Prostate gland (tissue), 2 donors: ENCODE results near the gene KLK4. TPM values are rescaled to one million over a fixed set of nuclear protein-coding genes. Genes with fewer than 3 reads are reported as not detected.

Experiments
- DNase-seq: peaks from one replicate; pipeline ENCODE4 v3.0.0-alpha.2; 2019; ENCODE audit warnings: low spot score
- H3K27ac ChIP-seq, 2 donors: fragments of 200-600 bp; sonication (generic); 2 replicates each; pipeline ENCODE4 v1.5.1; 2017 to 2019
- H3K27me3 ChIP-seq: fragments of 200-600 bp; sonication (generic); replicated peaks from 2 replicates; pipeline ENCODE4 v1.5.1; 2019; ENCODE audit not compliant: insufficient read depth
- H3K36me3 ChIP-seq, 2 donors: fragments of 200-600 bp; sonication (generic); 1 replicate in 1 of 2; 2 replicates in 1 of 2; pipeline versions ENCODE4 v1.5.1 to v1.8.1; 2017 to 2019
- H3K4me1 ChIP-seq: fragments of 200-600 bp; sonication (generic); replicated peaks from 2 replicates; pipeline ENCODE4 v1.5.1; 2019
- H3K4me3 ChIP-seq, 2 donors: fragments of 200-600 bp; sonication (generic); 2 replicates each; pipeline ENCODE4 v1.5.1; 2017 to 2019
- H3K9me3 ChIP-seq: fragments of 200-600 bp; sonication (generic); 2 replicates; pipeline ENCODE4 v1.5.1; 2017
- POLR2A ChIP-seq: fragments of 450-650 bp; IDR thresholded peaks from one replicate; pipeline ENCODE4 v1.6.1; 2016; ENCODE audit warnings: antibody characterized with exemption, mild to moderate bottlenecking
- POLR2AphosphoS5 ChIP-seq: sonication (generic); formaldehyde crosslinking; IDR thresholded peaks from one replicate; pipeline ENCODE4 v1.6.1; 2017; ENCODE audit warnings: antibody characterized with exemption
- WGBS: methylation state at CpG from one replicate; pipeline ENCODE4 v1.1.5; 2018; 5-methylcytosine and 5-hydroxymethylcytosine counted together
- intact Hi-C: fragments of 100-400 bp; cut with DNase I; formaldehyde crosslinking; loops from one replicate; pipeline ENCODE4 v1.14.2; 2022
- total RNA-seq, 2 donors: library from RNA; depleted of rRNA; stranded (reverse); fragments of >200 nt; gene quantifications; one replicate each; pipeline ENCODE4 v1.1.0, GENCODE V29; 2016
- TF ChIP-seq, protein P1 (sequence below), 4 experiments: fragments of 200-600 bp in 2 of 4; fragments of 450-650 bp in 2 of 4; sonication (generic) in 2 of 4; IDR thresholded peaks; 1 replicate in 3 of 4; 2 replicates in 1 of 4; pipeline ENCODE4 v1.5.1; 2016 to 2019; ENCODE audit warnings: antibody characterized with exemption in 4 of 4, mild to moderate bottlenecking in 2 of 4, moderate library complexity in 2 of 4

KLK4 gene
- total RNA-seq, 2 donors from 2014 or later: 188 to 330 TPM

DNA sequence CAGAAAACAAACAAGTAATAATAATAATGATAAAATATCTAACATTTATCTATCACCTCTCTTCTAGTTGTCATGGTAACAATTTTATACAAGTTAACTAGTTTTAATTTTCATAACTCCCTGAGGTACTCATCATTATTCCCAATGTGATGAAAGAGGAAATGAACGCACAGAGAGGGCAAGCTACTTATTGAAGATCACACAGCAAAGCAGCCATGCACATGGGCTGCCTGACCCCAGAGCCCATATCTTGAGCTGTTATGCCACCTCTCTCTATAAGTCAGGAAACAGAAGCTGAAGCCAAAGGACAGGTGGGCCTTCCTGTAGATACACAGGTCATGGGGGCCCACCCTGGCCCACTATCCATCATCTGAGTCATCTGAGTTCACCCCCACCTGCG is 4.9 kb upstream of the KLK4 start:
- no peaks in the 10 kb centered on the region for H3K27me3 ChIP-seq
- no peak for DNase-seq
- no peaks in the 10 kb centered on the region for H3K9me3 ChIP-seq
- no peaks in the 10 kb centered on the region for H3K4me1 ChIP-seq
- no peak overlapping the region for H3K27ac ChIP-seq
- WGBS: 73% methylated on average over 2 of the region's 2 CpGs
- no peak overlapping the region for H3K4me3 ChIP-seq
- no peaks in the 10 kb centered on the region for H3K36me3 ChIP-seq
- intact Hi-C loops: no loop called here
- TF ChIP-seq, protein P1, sequence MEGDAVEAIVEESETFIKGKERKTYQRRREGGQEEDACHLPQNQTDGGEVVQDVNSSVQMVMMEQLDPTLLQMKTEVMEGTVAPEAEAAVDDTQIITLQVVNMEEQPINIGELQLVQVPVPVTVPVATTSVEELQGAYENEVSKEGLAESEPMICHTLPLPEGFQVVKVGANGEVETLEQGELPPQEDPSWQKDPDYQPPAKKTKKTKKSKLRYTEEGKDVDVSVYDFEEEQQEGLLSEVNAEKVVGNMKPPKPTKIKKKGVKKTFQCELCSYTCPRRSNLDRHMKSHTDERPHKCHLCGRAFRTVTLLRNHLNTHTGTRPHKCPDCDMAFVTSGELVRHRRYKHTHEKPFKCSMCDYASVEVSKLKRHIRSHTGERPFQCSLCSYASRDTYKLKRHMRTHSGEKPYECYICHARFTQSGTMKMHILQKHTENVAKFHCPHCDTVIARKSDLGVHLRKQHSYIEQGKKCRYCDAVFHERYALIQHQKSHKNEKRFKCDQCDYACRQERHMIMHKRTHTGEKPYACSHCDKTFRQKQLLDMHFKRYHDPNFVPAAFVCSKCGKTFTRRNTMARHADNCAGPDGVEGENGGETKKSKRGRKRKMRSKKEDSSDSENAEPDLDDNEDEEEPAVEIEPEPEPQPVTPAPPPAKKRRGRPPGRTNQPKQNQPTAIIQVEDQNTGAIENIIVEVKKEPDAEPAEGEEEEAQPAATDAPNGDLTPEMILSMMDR (IDR thresholded peaks at IDR 0.05): no peak
- no peak for TF ChIP-seq POLR2A
- TF ChIP-seq POLR2AphosphoS5: no peak

- WGBS: 12% methylated on average over 29 of the region's 29 CpGs
- H3K4me3 ChIP-seq: no peak overlapping the region
- H3K9me3 ChIP-seq: no peaks in the 10 kb centered on the region
- H3K36me3 ChIP-seq: no peaks in the 10 kb centered on the region
- H3K4me1 ChIP-seq: no peaks in the 10 kb centered on the region
- no peak for DNase-seq
- H3K27ac ChIP-seq: no peak overlapping the region
- no peaks in the 10 kb centered on the region for H3K27me3 ChIP-seq
- intact Hi-C loops: no loop called here
- TF ChIP-seq POLR2A (no peak), POLR2AphosphoS5 (no peak)
- TF ChIP-seq, protein P1 (IDR thresholded peaks at IDR 0.05): no peak
These were observed 1.8 kb upstream of the KLK4 start for GRCh38 chr19:50912727-50913716.

DNA sequence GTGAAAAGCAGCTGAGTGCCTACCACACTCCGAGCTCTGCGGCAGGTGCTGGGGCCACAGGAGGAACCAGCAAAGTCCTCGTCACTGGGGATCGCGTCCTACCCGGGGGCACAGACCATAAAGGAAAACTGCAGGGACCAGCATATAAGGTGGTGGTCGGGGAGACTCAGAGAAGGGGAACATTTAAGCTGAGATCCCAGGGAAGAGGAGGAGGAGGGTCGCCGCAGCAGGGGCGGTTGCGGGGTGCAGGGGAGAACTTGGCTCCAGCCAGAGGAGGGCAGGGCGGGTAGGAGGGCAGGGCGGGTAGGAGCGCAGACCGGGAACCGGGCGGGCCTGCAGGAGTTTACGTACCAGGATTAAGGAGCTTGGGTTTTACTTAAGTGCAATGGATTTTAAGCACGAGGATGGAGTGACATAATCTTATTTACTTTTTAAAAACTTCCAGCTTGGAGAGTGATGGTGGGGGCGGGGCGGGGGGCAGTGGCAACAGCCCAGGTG is 956 bp upstream of the KLK4 start:
- H3K4me3 ChIP-seq: no peak overlapping the region
- WGBS: 23% methylated on average over 21 of the region's 21 CpGs
- no peaks in the 10 kb centered on the region for H3K27me3 ChIP-seq
- no peaks in the 10 kb centered on the region for H3K36me3 ChIP-seq
- DNase-seq: no peak
- intact Hi-C loops: no loop called here
- H3K4me1 ChIP-seq: no peaks in the 10 kb centered on the region
- H3K9me3 ChIP-seq: no peaks in the 10 kb centered on the region
- H3K27ac ChIP-seq: no peak overlapping the region
- TF ChIP-seq POLR2A (no peak), POLR2AphosphoS5 (no peak)
- TF ChIP-seq, protein P1 (IDR thresholded peaks at IDR 0.05): no peak

DNA sequence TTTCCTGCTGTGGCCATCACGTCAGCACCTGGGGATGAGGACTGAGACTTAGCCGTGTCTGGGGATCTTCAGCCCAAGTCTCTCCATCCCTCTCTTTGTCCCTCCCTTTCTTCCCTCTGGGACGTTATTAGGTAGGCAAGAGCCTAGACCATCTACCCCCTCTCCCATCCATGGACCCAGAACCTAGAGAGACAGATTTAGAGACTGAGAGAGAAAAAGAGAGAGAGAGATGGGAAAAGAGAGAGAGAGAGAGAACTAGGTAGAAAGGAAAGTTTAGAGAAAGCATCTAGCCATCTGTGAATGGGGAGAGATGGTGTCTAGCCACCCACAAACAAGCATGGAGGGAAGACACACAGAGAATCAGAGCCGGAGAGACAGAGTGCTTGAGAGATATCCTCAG is 473 bp downstream of the KLK4 start:
- intact Hi-C loops: no loop called here
- Histone ChIP-seq H3K4me3 (no peak overlapping the region), H3K36me3 (no peaks in the 10 kb centered on the region), H3K4me1 (no peaks in the 10 kb centered on the region), H3K9me3 (no peaks in the 10 kb centered on the region), H3K27me3 (no peaks in the 10 kb centered on the region), H3K27ac (no peak overlapping the region)
- no peak for TF ChIP-seq POLR2A
- TF ChIP-seq, protein P1 (IDR thresholded peaks at IDR 0.05): no peak
- TF ChIP-seq POLR2AphosphoS5: no peak
- WGBS: 65% methylated on average over 4 of the region's 4 CpGs
- DNase-seq: no peak
